ENCODE data around the gene AKAP12. TPM values are rescaled to one million over a fixed set of nuclear protein-coding genes. Genes with fewer than 3 reads are reported as not detected.

The AKAP12 gene
- total RNA-seq, 1 experiment from 2014 or later = 90.0 TPM

- DNase-seq (ENCODE audit: low spot score) (no peak), ATAC-seq (no peak)
- Mint-ChIP-seq H3K27ac (no peak overlapping the region), H3K27me3 (ENCODE audit: low read depth) (no peaks in the 10 kb centered on the region), H3K9me3 (no peaks in the 10 kb centered on the region), H3K4me1 (no peaks in the 10 kb centered on the region), H3K36me3 (peaks cover 14% of the 10 kb centered on the region), H3K4me3 (no peak overlapping the region)
- TF ChIP-seq SP1 (CRISPR knock-in tag; conservative IDR thresholded peaks at IDR 0.05) (no peak), FOXK1 (CRISPR knock-in tag; IDR thresholded peaks at IDR 0.05) (no peak), OVOL2 (CRISPR knock-in tag; IDR thresholded peaks at IDR 0.05; ENCODE audit: borderline replicate concordance) (no peak), PRRX2 (CRISPR knock-in tag; IDR thresholded peaks at IDR 0.05) (no peak), ATF2 (CRISPR knock-in tag; IDR thresholded peaks at IDR 0.05; ENCODE audit: borderline replicate concordance, low read depth) (no peak), ZSCAN18 (CRISPR knock-in tag; IDR thresholded peaks at IDR 0.05) (no peak), ZNF416 (CRISPR knock-in tag; IDR thresholded peaks at IDR 0.05) (no peak), NR2C2 (CRISPR knock-in tag; IDR thresholded peaks at IDR 0.05) (no peak), ATF3 (CRISPR knock-in tag; conservative IDR thresholded peaks at IDR 0.05) (no peak)
- POLR2A ChIA-PET = no interaction called here
- CTCF ChIA-PET = no interaction called here
Observed at GRCh38 chr6:151351146-151351700, 111.5 kb downstream of the AKAP12 start.

GRCh38 chr6:151351731-151352130 is 112.0 kb downstream of the AKAP12 start:
- ChIA-PET CTCF (no interaction called here), POLR2A (no interaction called here)
- Mint-ChIP-seq H3K27ac (no peak overlapping the region), H3K9me3 (no peaks in the 10 kb centered on the region), H3K27me3 (ENCODE audit: low read depth) (no peaks in the 10 kb centered on the region), H3K36me3 (peaks cover 14% of the 10 kb centered on the region), H3K4me1 (no peaks in the 10 kb centered on the region), H3K4me3 (no peak overlapping the region)
- ATAC-seq (no peak), DNase-seq (ENCODE audit: low spot score) (no peak)
- TF ChIP-seq ATF6 (CRISPR knock-in tag; IDR thresholded peaks at IDR 0.05) (no peak), FOXK1 (CRISPR knock-in tag; IDR thresholded peaks at IDR 0.05) (no peak), SOX15 (CRISPR knock-in tag; IDR thresholded peaks at IDR 0.05) (no peak), ZSCAN18 (CRISPR knock-in tag; IDR thresholded peaks at IDR 0.05) (no peak), GTF2I (CRISPR knock-in tag; conservative IDR thresholded peaks at IDR 0.05) (no peak), ZNF138 (CRISPR knock-in tag; conservative IDR thresholded peaks at IDR 0.05) (no peak), ZNF121 (CRISPR knock-in tag; IDR thresholded peaks at IDR 0.05) (no peak), GRHL2 (CRISPR knock-in tag; IDR thresholded peaks at IDR 0.05; ENCODE audit: insufficient replicate concordance, severe bottlenecking) (no peak), USF2 (CRISPR knock-in tag; IDR thresholded peaks at IDR 0.05) (no peak), E2F1 (CRISPR knock-in tag; IDR thresholded peaks at IDR 0.05) (no peak), IRF1 (CRISPR knock-in tag; IDR thresholded peaks at IDR 0.05) (no peak), ZNF281 (CRISPR knock-in tag; IDR thresholded peaks at IDR 0.05) (no peak), SMAD4 (CRISPR knock-in tag; IDR thresholded peaks at IDR 0.05) (no peak), FOXP1 (CRISPR knock-in tag; IDR thresholded peaks at IDR 0.05; ENCODE audit: borderline replicate concordance) (no peak), TCF7 (CRISPR knock-in tag; IDR thresholded peaks at IDR 0.05; ENCODE audit: low read depth) (no peak)

All from WTC11 (cell line).